Parathyroid adenoma (tissue), 2 donors: ENCODE data around the gene PIP4K2A.
"Not testable (repeated sequence)": the region's sequence is repeated elsewhere in the genome, so short reads cannot be mapped to it uniquely, and the experiment has no call there.

Experiments
- H2AFZ ChIP-seq: fragments of 300-600 bp; sonication (generic); one replicate; pipeline ENCODE4 v1.7.0; 2017; ENCODE audit warnings: antibody characterized with exemption, mild to moderate bottlenecking
- H3K27ac ChIP-seq: fragments of 300-600 bp; sonication (generic); one replicate; pipeline ENCODE4 v1.7.0; 2017
- H3K27me3 ChIP-seq: fragments of 300-600 bp; sonication (generic); one replicate; pipeline ENCODE4 v1.7.0; 2017; ENCODE audit warnings: low read length; ENCODE audit not compliant: control insufficient read depth, insufficient read depth
- H3K36me3 ChIP-seq: fragments of 300-600 bp; sonication (generic); one replicate; pipeline ENCODE4 v1.7.0; 2017; ENCODE audit warnings: low read length; ENCODE audit not compliant: control insufficient read depth, insufficient read depth
- H3K4me1 ChIP-seq: fragments of 300-600 bp; sonication (generic); one replicate; pipeline ENCODE4 v1.7.0; 2017; ENCODE audit warnings: control low read depth
- H3K4me2 ChIP-seq: fragments of 300-600 bp; sonication (generic); one replicate; pipeline ENCODE4 v1.7.0; 2017; ENCODE audit warnings: low read length
- H3K4me3 ChIP-seq: fragments of 300-600 bp; sonication (generic); one replicate; pipeline ENCODE4 v1.7.0; 2017; ENCODE audit warnings: low read depth, low read length
- H3K79me2 ChIP-seq: fragments of 300-600 bp; sonication (generic); one replicate; pipeline ENCODE4 v1.7.0; 2017; ENCODE audit warnings: control low read depth
- H3K9ac ChIP-seq: fragments of 300-600 bp; sonication (generic); one replicate; pipeline ENCODE4 v1.7.0; 2017; ENCODE audit warnings: mild to moderate bottlenecking
- H3K9me3 ChIP-seq: fragments of 300-600 bp; sonication (generic); one replicate; pipeline ENCODE4 v1.7.0; 2017; ENCODE audit warnings: low read length; ENCODE audit not compliant: control insufficient read depth
- CTCF ChIP-seq: fragments of 300-600 bp; sonication (generic); IDR thresholded peaks from one replicate; pipeline ENCODE4 v1.7.0; 2017; ENCODE audit warnings: antibody characterized with exemption, mild to moderate bottlenecking
- donor health status: primary hyperparathyroidism.

Gene PIP4K2A

GRCh38 chr10:22697101-22697500 is 17.3 kb downstream of the PIP4K2A start:
- Histone ChIP-seq H3K79me2 (peaks cover 2% of the 10 kb centered on the region), H3K4me3 (no peak overlapping the region), H3K4me1 (no peaks in the 10 kb centered on the region), H3K36me3 (no peaks in the 10 kb centered on the region), H3K27ac (no peak overlapping the region), H3K9ac (no peak overlapping the region), H2AFZ (no peak overlapping the region), H3K4me2 (no peak overlapping the region), H3K9me3 (no peaks in the 10 kb centered on the region), H3K27me3 (no peaks in the 10 kb centered on the region)
- TF ChIP-seq CTCF, result no peak

- Histone ChIP-seq H2AFZ (no peak overlapping the region), H3K27ac (no peak overlapping the region)
These were observed 20.5 kb downstream of the PIP4K2A start for GRCh38 chr10:22693860-22694259.

GRCh38 chr10:22693371-22693784 is 21.0 kb downstream of the PIP4K2A start:
- no peaks in the 10 kb centered on the region for H3K36me3 ChIP-seq
- H3K9ac ChIP-seq, result no peak overlapping the region
- no peaks in the 10 kb centered on the region for H3K9me3 ChIP-seq
- no peak overlapping the region for H2AFZ ChIP-seq
- H3K4me1 ChIP-seq, result no peaks in the 10 kb centered on the region
- H3K4me2 ChIP-seq, result no peak overlapping the region
- H3K79me2 ChIP-seq, result peaks cover 2% of the 10 kb centered on the region
- H3K27me3 ChIP-seq, result no peaks in the 10 kb centered on the region
- no peak for TF ChIP-seq CTCF
- no peak overlapping the region for H3K27ac ChIP-seq
- H3K4me3 ChIP-seq, result no peak overlapping the region

More at GRCh38 chr10:22693860-22694259, 20.5 kb downstream of the PIP4K2A start:
- Histone ChIP-seq H3K79me2 (peaks cover 2% of the 10 kb centered on the region), H3K4me1 (no peaks in the 10 kb centered on the region), H3K4me2 (no peak overlapping the region), H3K4me3 (no peak overlapping the region), H3K27me3 (no peaks in the 10 kb centered on the region), H3K9ac (no peak overlapping the region), H3K9me3 (no peaks in the 10 kb centered on the region), H3K36me3 (no peaks in the 10 kb centered on the region)
- no peak for TF ChIP-seq CTCF

- not testable (repeated sequence) for H3K9ac ChIP-seq, H3K27me3 ChIP-seq, H3K36me3 ChIP-seq, H2AFZ ChIP-seq, H3K4me1 ChIP-seq, H3K4me2 ChIP-seq, H3K9me3 ChIP-seq, H3K27ac ChIP-seq, H3K79me2 ChIP-seq, H3K4me3 ChIP-seq
These were observed 22.3 kb downstream of the PIP4K2A start for GRCh38 chr10:22692119-22692518.

GRCh38 chr10:22690614-22691431 is 23.6 kb downstream of the PIP4K2A start:
- no peak overlapping the region for H3K4me2 ChIP-seq
- H3K27me3 ChIP-seq, result no peaks in the 10 kb centered on the region
- H3K79me2 ChIP-seq, result no peaks in the 10 kb centered on the region
- H3K9me3 ChIP-seq, result no peaks in the 10 kb centered on the region
- no peaks in the 10 kb centered on the region for H3K4me1 ChIP-seq
- H3K27ac ChIP-seq, result no peak overlapping the region
- H3K36me3 ChIP-seq, result no peaks in the 10 kb centered on the region
- no peak overlapping the region for H2AFZ ChIP-seq
- H3K9ac ChIP-seq, result no peak overlapping the region
- no peak for TF ChIP-seq CTCF
- H3K4me3 ChIP-seq, result no peak overlapping the region
